Breast epithelium (tissue), 3 donors: ENCODE data around the gene MLLT6.

Experiments
- POLR2A ChIP-seq: fragments of 450-650 bp; IDR thresholded peaks from one replicate; pipeline ENCODE4 v1.6.1; 2016; ENCODE audit warnings: antibody characterized with exemption, mild to moderate bottlenecking, moderate library complexity
- TF ChIP-seq, protein P1 (sequence below), 3 donors: fragments of 450-650 bp; IDR thresholded peaks; one replicate each; pipeline ENCODE4 v1.5.1; 2016 to 2017; ENCODE audit warnings: antibody characterized with exemption in 3 of 3, mild to moderate bottlenecking in 3 of 3, moderate library complexity in 3 of 3

DNA sequence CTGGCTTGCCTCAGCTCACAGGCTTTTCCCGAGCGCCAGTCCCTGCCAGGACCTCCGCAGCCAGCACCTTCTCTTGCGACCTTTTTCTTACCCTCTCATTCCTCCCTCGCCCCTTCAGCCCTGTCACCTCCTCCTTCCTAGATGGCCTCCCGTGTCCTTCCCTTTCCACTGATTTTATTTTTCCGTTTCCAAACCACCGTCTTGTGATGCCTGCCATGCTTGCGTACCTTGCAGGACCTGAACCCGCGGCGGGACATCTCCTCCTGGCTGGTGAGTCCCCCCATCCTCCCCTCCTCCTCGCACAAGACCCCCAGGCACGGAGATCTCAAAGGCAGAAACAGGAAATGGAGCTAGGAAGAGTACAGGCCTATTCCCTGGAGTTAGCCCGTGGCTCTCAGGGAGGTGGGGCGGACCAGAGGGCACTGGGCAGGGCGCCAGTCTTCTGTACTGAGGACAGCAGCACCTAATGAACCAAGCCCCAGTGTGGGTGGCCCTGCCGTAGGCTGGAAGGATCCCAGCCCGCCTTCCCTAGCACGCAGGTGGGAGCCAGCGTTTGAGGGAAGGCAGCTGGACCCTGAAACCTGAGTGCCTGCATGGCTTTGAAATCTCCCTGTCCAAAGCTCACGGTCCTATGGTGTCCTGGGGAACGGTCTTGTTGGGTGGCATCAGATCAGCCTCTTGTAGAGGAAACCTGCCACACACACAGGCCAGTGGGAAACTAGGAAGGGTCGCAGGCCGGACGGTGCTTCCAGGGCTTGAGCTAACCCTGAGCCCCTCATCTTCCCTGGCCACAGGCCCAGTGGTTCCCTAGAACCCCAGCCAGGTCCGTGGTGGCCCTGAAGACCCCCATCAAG, 25.7 kb downstream of the MLLT6 start:
- TF ChIP-seq, protein P1, sequence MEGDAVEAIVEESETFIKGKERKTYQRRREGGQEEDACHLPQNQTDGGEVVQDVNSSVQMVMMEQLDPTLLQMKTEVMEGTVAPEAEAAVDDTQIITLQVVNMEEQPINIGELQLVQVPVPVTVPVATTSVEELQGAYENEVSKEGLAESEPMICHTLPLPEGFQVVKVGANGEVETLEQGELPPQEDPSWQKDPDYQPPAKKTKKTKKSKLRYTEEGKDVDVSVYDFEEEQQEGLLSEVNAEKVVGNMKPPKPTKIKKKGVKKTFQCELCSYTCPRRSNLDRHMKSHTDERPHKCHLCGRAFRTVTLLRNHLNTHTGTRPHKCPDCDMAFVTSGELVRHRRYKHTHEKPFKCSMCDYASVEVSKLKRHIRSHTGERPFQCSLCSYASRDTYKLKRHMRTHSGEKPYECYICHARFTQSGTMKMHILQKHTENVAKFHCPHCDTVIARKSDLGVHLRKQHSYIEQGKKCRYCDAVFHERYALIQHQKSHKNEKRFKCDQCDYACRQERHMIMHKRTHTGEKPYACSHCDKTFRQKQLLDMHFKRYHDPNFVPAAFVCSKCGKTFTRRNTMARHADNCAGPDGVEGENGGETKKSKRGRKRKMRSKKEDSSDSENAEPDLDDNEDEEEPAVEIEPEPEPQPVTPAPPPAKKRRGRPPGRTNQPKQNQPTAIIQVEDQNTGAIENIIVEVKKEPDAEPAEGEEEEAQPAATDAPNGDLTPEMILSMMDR (IDR thresholded peaks at IDR 0.05), result no peak
- no peak for TF ChIP-seq POLR2A
